COLO668 (cell line): ENCODE results near the gene GLRX3.
"Not testable (repeated sequence)": the region's sequence is repeated elsewhere in the genome, so short reads cannot be mapped to it uniquely, and the experiment has no call there.

Experiments
- DNase-seq: peaks from one replicate; lab custom pipeline; 2025; ENCODE audit not compliant: unreplicated experiment; lab: John Stamatoyannopoulos, UW

Gene GLRX3

DNA sequence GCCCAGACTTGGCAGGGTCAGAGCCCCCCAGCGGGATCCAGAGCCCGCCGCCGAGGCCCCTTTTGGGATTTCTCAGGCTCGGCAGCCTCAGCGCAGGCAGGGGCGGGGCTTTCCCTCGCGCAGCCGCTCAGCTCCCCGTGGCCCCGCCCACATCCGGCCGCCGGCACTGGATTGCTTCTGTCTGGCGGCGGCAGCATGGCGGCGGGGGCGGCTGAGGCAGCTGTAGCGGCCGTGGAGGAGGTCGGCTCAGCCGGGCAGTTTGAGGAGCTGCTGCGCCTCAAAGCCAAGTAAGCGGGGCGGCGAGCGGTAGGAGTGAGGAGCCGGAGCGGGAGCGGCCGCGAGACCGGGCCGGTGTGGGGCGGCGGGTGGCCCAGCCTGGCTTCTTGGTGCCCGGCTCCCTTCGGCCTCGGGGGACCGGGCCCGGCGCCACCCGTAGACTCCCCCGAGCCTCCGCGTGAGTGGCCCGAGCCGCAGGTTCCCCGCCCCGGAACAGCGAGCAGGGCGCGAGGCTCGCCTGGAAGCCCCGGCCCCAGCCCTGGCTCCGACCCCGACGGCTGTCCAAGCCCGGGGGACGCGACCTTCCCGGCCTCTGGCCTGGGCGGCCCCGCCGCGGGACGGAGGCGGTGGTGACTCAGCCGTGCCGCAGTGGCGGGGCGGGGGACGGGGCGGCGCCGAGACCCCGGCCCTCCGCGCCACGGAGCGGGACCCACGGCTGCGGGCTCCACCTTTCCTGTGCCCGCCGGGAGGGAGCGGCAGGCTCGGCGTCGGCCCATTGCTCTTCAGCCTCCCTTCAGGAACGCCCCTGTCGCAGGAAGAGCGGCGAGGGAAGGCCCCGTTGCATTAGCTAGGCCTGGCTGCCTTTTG is at the start of gene GLRX3:
GLRX3 (plus strand) TSS at position 166 of the 864 bp plus-strand sequence; CDS start at position 196, 30 bp downstream.
- DNase-seq = peak; percentile 84

DNA sequence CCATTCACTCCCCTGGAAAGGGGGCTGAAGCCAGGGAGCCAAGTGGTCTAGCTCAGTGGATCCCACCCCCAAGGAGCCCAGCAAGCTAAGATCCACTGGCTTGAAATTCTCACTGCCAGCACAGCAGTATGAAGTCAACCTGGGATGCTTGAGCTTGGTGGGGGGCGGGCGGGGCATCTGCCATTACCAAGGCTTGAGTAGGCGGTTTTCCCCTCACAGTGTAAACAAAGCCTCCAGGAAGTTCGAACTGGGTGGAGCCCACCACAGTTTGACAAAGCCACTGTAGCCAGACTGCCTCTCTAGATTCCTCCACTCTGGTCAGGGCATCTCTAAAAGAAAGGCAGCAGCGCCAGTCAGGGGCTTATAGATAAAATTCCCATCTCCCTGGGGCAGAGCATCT is 45.6 kb upstream of the GLRX3 start:
- DNase-seq = not testable (repeated sequence)

GRCh38 chr10:130099344-130099743 is 36.8 kb upstream of the GLRX3 start:
- DNase-seq = no peak

GRCh38 chr10:130105724-130106123 is 30.5 kb upstream of the GLRX3 start:
- DNase-seq = no peak

DNA sequence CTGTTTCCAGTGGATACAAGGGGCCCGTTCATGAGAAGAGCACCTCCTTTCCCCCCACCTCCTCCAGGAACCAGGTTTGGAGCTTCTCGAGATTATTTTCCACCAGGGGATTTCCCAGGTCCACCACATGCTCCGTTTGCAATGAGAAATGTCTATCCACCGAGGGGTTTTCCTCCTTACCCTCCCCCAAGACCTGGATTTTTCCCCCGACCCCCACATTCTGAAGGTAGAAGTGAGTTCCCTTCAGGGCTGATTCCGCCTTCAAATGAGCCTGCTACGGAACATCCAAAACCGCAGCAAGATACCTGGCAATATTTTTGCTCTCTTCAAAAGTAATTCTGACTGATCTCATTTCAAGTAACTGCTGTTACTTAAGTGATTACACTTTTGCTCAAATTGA is 28.0 kb upstream of the GLRX3 start:
- not testable (repeated sequence) for DNase-seq

DNA sequence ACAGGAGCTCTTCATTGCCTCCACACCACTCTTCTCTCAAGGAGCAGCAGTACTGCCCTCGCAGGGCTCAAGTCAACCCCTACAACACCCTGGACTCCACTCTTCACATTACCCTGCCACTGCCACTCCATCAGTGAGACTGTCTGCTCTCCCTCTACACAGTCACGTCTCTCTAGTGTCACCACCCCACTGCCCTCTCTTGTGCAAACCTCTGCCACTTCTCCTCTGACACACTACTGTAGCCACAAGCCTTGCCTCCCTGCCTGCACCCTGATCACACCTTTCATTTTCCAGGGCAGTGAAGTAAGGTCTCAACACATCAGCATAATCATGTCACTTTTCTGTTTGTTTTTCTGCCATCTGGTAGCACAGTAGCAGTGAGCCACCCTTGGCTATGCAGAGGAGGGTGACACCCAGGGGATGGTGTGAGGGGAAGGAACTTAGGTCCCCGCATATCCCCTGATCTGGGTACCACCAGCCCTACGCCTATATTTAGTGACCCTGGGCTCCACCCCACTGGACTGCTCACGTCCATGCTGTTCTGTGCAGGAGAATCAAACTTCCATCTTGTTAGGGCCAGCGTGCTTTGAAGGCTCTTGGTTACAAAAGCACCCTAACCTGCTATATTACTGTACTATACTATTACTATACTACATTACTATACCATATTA is 27.1 kb upstream of the GLRX3 start:
- no peak for DNase-seq

- peak; percentile 65 for DNase-seq
Observed at GRCh38 chr10:130109796-130110245, 26.4 kb upstream of the GLRX3 start.

DNA sequence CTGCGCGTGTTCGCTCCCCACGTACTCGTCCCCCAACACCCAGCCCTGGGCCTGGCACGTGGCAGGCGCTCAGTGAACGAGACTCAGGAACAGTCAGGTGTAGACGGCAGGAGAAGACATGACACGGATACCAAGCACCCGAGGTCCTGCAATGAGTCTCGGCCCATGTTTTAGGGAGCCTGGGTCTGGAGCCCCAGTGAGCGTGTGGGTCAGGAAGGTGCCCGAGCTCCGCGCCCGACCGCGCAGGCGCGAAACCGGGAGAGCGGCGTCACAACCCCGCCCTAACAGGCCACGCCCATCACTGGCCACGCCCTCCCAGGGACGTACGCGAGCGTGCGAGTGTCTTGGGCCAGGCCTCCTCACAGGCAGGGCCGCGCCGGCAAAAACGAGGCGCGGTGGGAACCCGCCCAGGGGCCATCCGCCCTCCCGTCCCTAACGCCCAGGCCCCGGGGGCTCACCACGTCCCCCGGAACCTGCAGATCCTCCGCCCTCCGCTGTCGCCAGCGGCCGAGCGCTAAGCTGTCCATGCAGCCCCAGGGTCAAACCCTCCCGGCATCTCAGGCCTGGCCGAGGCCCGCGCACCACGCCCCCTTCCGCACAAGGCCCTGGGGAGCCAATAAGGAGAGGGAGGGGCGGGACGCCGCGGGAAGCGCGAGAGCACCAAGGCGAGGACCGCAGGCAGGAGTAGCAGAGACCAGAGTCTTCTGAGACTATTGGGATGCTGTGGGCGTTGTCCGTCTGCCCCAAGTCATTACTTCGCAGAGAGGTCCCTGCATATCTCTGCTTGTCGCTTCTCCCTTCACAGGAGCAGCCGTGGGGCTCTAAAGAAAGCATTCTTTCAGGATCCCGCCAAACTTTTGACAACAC is 25.7 kb upstream of the GLRX3 start, which contains the start of gene C10orf143:
C10orf143 (minus strand) TSS at position 585 of the 867 bp plus-strand sequence; CDS start at position 527, 58 bp downstream.
- peak; percentile 91 for DNase-seq

DNA sequence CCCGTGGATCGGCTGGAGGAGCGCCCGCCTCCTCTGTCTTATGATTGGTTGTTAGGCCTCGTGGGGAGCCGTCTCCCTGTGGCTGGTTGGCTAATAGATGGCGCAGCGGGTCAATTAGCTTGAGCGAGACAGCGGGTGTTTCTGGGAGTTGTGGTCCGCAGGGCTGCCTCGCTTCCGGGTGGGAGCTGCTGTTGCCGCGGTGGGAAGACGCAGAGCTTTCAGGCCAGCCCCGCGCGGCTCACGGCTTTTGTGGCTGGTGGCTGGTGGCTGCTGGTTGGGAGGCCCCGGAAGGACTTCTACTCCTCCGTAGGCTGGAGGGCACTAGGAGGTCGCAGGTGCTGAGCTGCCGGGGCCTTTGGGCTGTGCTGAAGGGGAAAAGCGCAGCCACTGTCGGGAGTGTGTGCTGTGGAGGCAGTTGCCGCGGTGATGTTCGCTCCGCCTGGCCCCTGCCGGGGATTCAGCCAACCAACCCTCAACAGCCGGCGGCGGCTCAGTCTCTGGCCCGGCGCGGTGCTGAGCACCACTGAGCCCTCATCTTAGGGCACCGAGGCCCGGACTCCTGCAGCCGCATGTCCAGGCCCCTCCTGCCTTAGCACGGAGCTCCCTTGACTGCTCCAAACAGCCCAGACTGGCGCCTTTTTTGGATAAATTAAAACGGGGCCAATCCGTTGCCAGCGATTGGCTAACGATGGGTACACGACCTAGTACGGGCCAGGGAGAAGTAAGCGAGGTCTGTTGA is 24.9 kb upstream of the GLRX3 start:
- DNase-seq = peak; percentile 89

- DNase-seq = no peak
Observed at GRCh38 chr10:130111852-130112180, 24.4 kb upstream of the GLRX3 start.

DNA sequence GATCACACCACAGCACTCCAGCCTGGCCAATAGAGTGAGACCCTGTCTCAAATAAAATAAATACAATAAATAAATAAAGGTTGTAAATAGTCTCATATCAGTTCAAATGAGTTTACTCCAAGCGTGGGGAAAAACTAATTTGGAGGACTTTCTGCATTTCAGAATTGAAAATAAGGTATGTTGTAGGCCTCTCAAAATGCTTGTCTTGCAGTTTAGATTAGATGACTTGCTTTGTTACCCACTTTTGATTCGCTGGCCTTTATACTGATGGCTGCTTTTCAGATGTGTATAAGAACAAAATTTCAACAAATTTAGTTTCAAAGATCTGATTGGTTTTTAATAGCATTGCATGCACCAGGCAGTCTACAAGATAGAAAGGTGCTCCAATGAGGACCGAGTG is 23.4 kb upstream of the GLRX3 start:
- DNase-seq = no peak

GRCh38 chr10:130116942-130117341 is 19.2 kb upstream of the GLRX3 start:
- not testable (repeated sequence) for DNase-seq

- DNase-seq = not testable (repeated sequence)
Observed at GRCh38 chr10:130117535-130117934, 18.7 kb upstream of the GLRX3 start.

GRCh38 chr10:130121486-130122079 is 14.6 kb upstream of the GLRX3 start:
- peak; percentile 16 for DNase-seq

- DNase-seq = peak; percentile 34
Observed at GRCh38 chr10:130127364-130128061, 8.7 kb upstream of the GLRX3 start.

DNA sequence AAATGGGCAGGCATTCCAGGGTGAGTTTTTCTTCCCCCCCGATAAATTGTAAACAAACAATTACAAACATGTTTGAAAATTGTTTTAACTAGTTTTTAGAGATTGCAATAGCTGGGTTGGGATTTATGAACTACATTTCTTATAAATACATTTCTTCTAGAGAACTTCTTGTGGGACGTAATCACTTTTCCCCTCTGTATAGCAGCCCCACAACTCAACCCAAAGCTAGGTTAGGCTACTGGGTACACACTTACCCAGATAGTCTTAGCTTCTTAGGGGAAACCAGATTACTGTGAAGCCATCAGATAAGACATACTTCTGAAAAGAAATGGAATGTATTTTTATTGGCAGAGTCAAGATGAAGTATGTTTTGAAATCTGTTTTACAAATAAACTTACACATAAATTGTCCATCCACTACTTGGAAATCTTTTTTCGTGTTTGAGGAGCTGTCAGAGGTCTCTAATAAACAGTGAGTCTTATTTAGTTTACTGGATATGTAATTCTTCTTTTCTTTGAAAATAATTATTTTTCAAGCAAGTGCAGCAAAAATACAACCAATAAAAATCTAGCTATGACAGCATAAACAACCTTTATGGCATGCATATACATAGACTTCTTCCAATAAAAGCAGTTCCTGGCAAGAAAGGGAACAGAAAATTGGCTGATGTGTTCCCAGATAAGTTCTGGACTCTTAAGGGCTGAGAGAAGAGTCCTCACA is 8.0 kb upstream of the GLRX3 start:
- no peak for DNase-seq

DNA sequence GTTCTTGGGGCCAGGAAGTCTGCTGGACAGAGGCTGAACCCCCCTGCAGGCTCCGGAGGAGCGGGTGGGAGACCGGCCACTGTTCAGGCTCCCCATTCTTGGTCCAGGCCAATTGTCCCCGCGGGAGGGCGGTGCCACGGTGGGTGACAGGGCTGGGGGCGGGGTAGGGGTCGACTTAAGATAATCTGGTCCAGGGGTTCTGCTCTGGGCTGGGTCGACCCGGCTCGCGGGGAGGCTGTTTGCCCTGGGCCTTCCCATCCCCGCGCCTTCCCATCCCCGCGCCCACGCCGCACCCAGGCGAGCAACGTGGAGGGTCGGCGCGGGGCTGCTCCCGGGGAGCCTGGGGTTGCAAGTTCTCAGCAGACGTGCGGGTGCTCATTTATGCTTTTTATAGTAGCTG is 7.3 kb upstream of the GLRX3 start:
- DNase-seq = no peak

- no peak for DNase-seq
Observed at GRCh38 chr10:130135676-130136225, 440 bp upstream of the GLRX3 start.

DNA sequence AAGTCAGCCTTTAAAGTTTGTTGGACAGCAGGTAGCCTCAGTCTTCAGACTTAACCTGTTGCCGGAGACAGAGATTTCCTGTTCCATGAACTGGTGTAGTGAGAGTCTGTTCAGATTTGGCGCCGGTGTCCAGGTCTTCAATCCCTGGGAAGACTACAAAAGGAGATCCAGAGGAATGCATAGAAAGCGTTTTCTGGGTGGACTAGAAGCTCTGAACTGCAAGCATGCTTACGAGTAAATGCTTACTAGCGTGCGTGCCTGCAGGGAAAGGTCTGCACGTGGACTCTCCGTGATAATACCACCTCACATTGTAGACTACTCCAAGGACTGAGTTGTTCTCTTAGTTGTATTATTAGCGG is 878 bp downstream of the GLRX3 start:
- peak; percentile 14 for DNase-seq
